HG03060 (cell line): ENCODE measurements around the gene DPT.
"Not testable (repeated sequence)": the region's sequence is repeated elsewhere in the genome, so short reads cannot be mapped to it uniquely, and the experiment has no call there.

ENCODE experiments used
- ATAC-seq: cut with Tn5 transposase; IDR thresholded peaks from one replicate; pipeline ENCODE4 v1.9.1; 2021; ENCODE audit warnings: low read depth, moderate number of reproducible peaks; ENCODE audit not compliant: unreplicated experiment

DPT gene

DNA sequence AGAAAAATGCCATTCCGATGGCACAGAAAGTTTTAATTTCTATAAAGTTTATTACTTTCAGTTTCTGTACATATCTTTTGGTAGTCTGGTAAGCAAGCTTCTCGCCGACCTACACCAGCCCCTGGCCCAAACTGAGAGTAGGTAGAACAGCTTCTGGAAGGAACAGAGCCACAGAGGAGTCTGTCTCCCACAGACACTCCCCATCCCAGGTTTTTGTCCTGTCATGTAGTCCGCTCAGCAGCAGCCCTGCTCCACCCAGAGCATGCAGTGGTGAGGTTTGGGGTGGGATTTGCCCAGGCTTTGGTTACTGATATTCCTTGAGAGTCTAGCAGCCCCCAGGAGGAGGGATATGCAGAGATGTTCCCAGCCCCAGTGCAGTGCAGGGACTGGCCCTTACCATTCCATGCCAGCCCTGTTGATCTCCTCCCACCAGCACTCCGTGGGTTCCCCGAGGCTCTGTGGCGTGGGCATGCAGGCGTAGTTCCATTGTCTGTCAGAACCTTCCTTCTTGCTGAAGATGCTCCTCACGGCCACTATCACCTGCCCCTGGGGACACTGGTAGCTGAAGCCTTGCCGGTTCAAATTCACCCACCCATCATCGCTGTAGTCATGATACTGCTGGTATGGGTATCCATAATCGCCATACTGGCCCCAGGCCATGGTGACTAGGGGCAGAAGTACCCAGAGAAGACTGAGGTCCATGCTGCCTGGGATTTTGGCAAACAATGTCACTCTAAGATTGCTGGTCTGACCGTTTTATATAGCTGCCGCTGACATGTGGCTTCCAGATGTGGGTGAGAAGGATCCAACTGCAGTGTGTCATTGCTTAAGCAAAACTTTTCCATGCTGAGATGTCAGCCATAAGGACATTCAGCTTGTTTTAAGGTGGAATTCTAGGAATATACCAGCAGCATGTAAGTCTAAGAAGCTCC lies at the start of gene DPT:
Gene DPT, minus strand, starts transcription at position 734 of the 932 bp plus-strand sequence. Its CDS starts 32 bp downstream, at position 702.
- no peak for ATAC-seq

GRCh38 chr1:168775366-168775765 lies 46.4 kb upstream of the DPT start:
- ATAC-seq = no peak

DNA sequence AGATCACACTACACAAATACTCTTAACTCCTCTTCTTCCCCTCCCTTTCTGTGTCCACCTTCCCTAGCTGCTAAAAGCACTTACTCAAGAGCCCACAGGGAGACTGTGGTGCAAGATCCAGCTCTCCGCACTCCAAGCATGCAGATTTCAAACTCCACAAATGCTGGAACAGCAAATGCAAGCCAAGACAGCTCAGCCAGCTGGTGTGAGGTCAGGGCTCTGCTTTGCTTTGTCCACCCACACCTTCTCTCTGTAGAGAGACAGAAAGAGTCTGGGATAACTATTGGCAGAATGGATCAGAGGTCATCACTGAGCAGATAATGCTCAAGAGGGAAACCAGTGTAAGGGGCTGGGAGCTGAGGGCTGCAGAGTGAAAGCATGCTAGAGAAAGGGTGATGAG lies 45.2 kb upstream of the DPT start:
- ATAC-seq = no peak

DNA sequence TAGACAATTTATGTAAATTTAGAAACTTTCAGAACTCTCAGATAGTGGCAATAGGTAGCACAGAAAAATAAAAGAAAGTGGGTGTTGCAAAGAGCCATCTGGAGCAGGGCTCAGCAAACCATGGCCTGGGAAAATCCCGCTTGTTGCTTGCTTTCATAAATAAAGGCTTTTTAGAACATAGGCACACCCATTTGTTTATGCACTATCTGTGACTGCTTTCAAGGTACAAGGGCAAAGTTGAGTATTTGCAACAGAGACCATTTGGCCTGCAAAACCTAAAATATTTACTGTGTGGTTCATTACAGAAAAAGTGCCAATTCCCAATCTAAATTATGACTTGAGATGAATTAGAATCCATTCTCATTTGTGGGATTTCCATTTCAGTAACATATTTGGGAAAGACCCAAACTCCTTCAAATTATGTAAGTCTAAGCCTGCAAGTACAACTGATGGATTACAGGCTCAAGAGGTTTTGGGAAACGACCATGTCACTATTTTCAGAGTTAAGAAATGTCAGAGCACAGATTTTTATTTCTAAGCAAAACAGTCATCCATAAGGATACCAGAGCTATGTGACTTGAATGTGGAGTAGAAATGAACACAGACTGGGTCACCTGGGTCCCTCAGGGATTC lies 43.5 kb upstream of the DPT start:
- no peak for ATAC-seq

- ATAC-seq = no peak
Measured at GRCh38 chr1:168771104-168771630, 42.2 kb upstream of the DPT start.

- ATAC-seq = not testable (repeated sequence)
Measured at GRCh38 chr1:168769893-168770292, 40.9 kb upstream of the DPT start.

DNA sequence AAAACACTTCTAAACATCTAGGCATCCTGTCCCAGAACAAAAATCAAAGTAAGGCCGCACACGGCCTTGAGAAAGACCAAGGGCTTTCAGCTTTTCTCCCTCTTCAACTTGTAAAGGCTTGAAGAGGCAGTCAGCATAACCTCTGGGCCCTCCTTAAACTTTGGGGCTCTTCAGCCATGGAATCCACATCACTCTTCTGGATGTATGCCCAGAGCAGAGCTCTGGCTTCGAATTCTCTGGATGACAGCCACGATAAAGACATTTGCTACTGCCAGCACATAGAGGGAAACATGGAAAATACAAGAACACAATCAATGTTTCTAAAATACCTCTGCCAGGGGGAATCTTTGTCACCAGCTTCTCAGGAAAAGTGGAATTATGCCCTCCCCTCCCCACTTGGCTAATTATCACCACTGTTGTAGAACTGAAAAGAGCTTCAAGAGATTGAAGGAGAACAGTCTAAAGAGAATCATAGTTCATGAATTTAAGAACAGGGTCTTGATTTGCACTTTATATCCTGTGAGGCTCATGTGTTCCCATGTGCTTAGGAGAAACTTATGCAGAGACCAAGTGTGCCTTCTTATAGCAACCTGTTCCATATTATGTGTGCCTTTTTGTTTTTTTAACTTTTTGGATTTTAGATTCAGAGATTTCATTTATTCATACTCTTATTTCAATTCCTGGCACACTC lies 39.0 kb upstream of the DPT start:
- ATAC-seq = no peak

DNA sequence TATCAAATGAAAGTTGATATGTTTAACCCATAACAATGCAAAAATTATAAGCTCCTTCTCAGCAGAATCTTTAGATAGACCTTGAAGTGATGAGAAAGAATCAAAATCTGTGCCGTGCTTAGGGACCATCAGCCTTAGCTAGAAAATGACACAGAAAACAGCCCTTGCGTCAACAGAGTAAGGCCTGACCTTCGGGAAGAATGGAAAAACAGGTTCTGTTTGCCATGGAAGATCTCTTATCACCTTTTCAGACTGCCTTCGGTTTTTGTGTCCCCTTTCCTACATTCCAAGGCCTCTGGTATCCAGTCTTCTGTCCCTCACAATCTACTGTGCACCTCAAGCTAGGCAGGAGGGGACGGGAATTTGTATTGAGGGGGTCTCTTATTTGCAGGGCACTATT lies 37.6 kb upstream of the DPT start:
- no peak for ATAC-seq

DNA sequence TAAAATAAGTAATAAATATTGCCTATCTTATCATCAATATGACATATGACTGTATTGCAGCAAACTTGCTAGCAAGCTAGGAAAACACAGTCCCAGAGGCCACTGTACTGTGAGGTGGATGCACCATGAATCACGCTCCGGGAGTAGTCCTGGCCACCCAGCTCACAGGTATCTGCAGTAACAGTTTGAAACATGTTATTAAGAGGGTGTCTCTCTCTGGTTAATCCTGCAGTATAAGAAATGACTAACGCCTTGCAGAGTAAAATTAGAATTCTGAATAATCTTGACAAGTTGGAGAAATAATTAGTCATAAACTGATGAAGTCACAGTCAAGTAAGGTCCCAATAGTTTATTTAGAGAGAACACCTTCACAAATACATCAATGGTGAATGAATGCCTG lies 34.0 kb upstream of the DPT start:
- ATAC-seq = no peak

DNA sequence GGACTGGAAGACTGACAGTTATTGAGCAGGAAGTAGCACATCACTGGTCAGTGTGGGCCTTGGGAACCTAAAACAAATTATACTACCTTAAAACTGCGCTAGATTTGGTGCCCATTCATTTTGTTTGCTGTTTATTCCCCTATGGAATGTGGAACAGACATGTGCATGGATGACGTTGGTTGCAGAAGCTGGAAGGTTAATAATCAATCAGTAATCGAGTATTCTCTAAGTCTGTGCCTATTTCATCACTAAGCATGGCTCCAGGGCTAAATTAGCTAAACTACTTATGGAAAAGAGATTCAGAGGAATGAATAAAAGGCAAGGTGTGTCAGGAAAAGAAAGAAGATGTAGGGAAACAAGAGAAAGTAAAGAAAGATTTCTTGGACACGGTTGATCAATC lies 33.5 kb upstream of the DPT start:
- ATAC-seq = no peak

- no peak for ATAC-seq
Measured at GRCh38 chr1:168760781-168761180, 31.8 kb upstream of the DPT start.

GRCh38 chr1:168760241-168760640 lies 31.2 kb upstream of the DPT start:
- no peak for ATAC-seq

DNA sequence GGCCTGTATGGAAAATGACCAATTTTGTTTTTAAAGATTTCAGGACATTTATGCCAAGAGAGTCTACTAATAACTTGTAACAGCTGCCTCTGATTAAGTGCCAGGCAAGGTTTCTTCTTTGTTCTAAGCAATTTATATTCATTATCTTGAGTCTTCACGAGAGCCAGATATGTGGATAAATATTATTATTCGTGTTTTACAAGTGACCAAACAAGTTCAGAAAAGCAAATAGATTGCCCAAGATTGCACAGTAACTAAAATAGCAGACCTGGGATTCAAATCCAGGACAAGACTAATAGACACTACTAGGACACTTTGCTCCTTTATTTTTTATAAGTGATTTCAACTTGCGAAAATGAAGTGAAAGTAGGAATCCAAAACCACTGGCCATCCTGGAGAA lies 30.1 kb upstream of the DPT start:
- no peak for ATAC-seq

GRCh38 chr1:168758503-168758902 lies 29.5 kb upstream of the DPT start:
- ATAC-seq = no peak

- no peak for ATAC-seq
Measured at GRCh38 chr1:168755800-168756418, 26.9 kb upstream of the DPT start.

DNA sequence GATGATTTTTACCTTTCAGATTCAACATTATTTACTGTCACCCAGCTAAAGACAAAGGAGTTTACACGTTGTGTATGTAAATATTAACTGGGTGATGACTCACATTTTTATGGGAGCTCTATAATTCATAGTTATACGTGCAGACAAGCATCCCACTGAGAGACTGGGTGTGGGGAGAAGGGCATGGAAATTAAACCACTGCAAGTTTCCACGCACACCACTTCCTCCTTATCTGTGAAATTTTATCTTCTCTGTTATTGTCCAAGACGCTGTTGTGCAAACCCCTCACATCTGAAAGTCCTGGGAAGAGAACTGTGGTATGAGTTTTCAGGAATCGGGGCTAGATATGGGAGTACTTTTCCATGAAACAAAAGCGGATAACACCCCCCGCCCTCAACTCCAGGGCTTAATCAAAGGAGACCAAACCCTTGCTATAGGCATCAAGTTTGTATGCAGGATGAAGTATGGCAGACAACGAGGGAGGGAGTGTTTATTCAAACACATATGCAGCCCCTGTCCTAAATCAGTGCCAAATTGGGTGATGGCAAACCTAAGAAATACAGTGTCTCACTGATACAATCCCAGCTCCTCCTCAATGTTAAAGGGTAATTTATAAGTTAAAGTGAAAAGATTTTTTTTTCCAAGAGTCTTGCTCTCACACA lies 23.3 kb upstream of the DPT start:
- no peak for ATAC-seq

- no peak for ATAC-seq
Measured at GRCh38 chr1:168751195-168751650, 22.2 kb upstream of the DPT start.

DNA sequence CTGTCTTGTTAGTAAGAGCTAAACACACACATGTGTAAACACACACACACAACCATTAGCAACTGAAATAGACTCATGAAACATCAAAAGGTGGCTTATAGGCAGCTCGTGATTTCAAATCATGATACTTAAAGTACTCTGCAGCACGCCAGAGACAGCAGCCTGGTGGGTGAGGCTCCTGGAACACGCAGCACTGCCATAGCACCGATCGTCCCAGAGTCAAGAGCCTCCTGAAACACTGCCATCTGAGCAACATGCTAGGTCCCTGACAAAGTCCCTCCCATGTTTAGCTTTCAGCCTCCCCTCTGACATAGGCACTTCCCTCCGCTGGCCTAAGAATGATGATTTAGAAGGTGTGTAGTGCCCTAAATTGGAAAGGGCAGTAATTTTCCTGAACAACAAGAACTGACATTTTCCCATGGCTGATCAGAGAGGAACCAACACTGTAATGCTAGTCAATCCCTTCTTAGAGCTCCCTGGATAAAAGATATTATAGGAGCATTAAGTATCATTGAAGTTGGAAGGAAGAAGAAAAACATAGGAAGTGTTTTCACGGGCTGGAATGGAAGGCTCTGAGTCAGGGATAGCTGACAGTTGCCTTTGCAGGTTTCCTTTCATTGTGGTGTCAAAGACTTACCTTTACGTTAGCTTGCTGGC lies 14.1 kb upstream of the DPT start:
- no peak for ATAC-seq

DNA sequence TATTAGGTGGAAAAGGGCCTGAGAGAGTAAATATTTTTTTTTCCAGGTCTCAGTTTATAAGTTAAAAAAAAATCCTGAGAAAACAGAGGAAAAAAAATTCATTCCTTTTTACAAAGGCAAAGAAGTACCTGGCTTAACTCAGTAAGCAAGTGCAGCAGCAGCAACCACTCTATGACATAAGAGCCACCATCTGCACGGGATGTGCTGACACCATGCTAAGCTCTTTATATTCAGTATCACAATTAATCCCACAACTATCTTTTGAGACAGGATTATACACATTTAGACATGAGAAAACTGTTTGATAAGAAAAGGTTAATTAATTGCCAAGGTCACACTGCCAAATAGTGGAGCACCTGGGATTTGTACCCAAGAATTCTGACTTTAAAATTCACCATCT lies 13.4 kb upstream of the DPT start:
- no peak for ATAC-seq

DNA sequence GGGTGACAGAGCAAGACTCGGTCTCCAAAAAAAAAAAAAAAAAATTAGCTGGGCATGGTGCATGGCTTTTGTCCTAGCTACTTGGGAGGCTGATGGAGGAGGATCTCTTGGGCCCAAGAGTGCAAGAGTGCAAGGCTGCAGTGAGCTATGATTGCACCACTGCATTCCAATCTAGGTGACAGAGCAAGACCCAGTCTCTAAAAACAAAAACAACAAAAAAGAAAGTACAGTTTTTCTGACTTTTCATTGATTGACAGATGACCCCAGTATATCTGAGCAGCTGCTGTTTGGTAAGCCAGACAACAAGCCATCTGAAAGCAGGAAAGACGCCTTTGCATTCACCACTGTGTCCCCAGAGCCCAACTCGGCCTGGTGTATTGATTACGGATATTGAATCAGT lies 10.9 kb upstream of the DPT start:
- no peak for ATAC-seq
